Measurements from ENCODE around the gene SNX30.
A peak's percentile ranks its signal among the peaks of the same experiment; 100 is the strongest.

The SNX30 gene

DNA sequence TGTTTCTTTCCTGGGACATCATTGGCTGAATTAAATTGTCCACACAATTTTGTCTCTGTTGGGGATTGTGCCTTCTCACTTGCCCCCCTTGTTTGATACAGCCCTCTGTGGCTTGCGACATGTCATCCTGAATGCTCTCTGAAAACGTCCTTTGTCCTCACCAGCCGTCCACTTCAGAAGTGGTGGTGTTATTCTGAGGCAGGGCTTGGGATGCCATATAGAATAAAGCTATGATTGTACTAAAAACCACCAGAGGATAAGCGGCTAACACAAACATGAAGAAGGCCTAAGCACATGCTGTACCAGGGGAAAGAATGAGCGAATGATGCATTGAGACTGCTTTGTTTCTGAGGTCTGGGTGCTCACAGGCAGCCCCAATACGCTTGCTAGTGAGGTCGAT lies 3.5 kb upstream of the SNX30 start:
- no peak overlapping the region for H3K4me3 ChIP-seq (ENCODE audit: low read depth, low read length)
- TF ChIP-seq, protein P1, sequence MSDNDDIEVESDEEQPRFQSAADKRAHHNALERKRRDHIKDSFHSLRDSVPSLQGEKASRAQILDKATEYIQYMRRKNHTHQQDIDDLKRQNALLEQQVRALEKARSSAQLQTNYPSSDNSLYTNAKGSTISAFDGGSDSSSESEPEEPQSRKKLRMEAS (IDR thresholded peaks at IDR 0.05; ENCODE audit: low read depth, low read length), result no peak
- no peak for TF ChIP-seq POLR2A (IDR thresholded peaks at IDR 0.05; ENCODE audit: extremely low read depth, insufficient read length)
- no peak for TF ChIP-seq CTCF (IDR thresholded peaks at IDR 0.05; ENCODE audit: low read depth, low read length)
- no peak for TF ChIP-seq MYC (IDR thresholded peaks at IDR 0.05; ENCODE audit: low read depth, low read length)
- DNase-seq (ENCODE audit: low read depth), result no peak

DNA sequence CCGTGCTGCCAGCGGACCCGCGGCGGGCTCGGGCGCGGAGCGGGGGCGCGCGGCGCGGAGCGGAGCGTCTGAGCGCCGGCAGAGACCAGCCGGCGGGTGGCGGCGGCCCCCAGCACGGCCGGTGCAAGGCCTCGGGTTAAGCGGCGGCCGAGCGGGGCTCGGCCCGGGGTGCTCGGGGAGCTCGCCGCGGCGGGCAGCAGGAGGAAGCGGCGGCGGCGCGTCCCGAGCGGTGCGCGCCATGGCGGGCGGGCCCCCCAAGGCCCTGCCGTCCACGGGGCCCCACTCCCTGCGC lies 150 bp downstream of the SNX30 start:
- no peak for DNase-seq (ENCODE audit: low read depth)
- TF ChIP-seq POLR2A (IDR thresholded peaks at IDR 0.05; ENCODE audit: extremely low read depth, insufficient read length), result no peak
- TF ChIP-seq, protein P1 (IDR thresholded peaks at IDR 0.05; ENCODE audit: low read depth, low read length), result no peak
- TF ChIP-seq CTCF (IDR thresholded peaks at IDR 0.05; ENCODE audit: low read depth, low read length), result no peak
- TF ChIP-seq MYC (IDR thresholded peaks at IDR 0.05; ENCODE audit: low read depth, low read length), result no peak
- H3K4me3 ChIP-seq (ENCODE audit: low read depth, low read length), result peak overlapping the region; percentile 57

DNA sequence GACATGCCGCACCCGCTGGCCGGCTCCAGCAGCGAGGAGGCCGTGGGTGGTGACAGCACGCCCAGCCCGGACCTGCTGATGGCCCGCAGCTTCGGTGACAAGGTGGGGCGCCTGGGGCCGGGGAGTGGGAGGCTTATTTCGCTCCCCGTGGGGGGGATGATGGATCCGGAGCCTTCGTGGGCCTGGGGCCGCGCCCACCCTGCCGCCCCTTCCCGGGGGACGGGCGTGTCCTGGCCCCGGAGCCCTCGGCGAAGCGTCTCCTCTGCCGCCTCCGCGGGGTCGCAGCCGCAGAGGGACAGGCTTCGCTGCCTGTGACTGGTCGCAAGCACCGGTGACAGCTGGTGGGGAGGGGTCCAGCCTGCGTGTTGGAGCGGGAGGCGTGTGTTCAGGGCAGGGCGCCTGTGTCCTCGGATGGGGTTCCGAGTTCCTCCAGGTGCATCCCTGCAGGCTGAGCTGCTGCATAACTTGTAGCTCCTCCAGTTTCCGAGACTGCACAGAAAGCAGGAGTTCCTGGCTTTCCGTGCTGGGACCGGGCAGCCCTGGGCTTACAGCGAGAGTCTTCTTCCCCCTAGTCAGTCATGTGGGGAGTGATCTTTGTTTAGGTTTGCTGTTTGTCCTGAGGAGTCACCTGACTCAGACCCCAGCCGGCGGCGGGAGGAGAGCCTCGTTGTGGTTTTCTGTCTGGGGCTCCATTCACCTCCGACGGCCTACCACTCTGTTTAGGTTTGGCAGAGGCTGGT lies 666 bp downstream of the SNX30 start:
- peak; percentile 85 for DNase-seq (ENCODE audit: low read depth)
- TF ChIP-seq, protein P1 (IDR thresholded peaks at IDR 0.05; ENCODE audit: low read depth, low read length), result no peak
- TF ChIP-seq MYC (IDR thresholded peaks at IDR 0.05; ENCODE audit: low read depth, low read length) (no peak; the same call in 1 of the 2 replicates), POLR2A (IDR thresholded peaks at IDR 0.05; ENCODE audit: extremely low read depth, insufficient read length) (no peak), CTCF (IDR thresholded peaks at IDR 0.05; ENCODE audit: low read depth, low read length) (no peak)
- peak overlapping the region; percentile 57 for H3K4me3 ChIP-seq (ENCODE audit: low read depth, low read length)

DNA sequence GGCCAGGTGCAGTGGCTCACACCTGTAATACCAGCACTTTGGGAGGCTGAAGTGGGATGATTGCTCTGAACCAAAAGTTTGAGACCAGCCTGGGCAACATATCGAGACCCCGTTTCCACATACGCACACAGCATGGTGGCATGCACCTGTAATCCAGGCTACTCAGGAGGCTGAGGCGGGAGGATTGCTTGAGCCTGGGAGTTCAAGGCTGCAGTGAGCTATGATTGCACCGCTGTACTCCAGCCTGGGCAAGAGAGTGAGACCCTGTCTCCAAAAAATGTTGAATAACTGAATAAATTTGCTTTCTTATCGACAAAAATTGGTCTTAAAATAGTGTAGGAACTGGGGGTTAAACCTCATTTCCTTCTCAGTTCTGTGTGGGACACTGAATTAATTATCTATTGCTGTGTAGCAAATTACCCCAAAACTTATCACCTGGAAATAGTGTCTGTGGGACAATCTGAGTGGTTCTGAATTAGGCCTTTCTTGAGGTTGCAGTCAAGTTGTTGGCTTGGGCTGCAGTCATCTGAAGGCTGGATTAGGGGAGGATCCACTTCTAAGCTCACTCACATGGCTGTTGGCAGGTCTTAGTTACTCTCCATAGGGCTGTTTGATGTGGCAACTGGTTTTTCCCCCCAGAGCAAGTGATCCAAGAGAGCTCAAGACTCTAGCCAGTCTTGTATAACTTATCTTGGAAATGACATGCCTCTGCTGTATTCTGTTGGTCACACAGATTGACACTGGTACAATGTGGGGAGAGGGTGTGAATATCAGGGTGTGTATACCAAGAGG lies 2.0 kb downstream of the SNX30 start:
- DNase-seq (ENCODE audit: low read depth), result no peak
- no peak for TF ChIP-seq CTCF (IDR thresholded peaks at IDR 0.05; ENCODE audit: low read depth, low read length)
- TF ChIP-seq, protein P1 (IDR thresholded peaks at IDR 0.05; ENCODE audit: low read depth, low read length), result no peak
- H3K4me3 ChIP-seq (ENCODE audit: low read depth, low read length), result no peak overlapping the region

- TF ChIP-seq, protein P1 (IDR thresholded peaks at IDR 0.05; ENCODE audit: low read depth, low read length), result no peak
- TF ChIP-seq CTCF (IDR thresholded peaks at IDR 0.05; ENCODE audit: low read depth, low read length), result no peak
- no peak for TF ChIP-seq POLR2A (IDR thresholded peaks at IDR 0.05; ENCODE audit: extremely low read depth, insufficient read length)
- no peak for TF ChIP-seq MYC (IDR thresholded peaks at IDR 0.05; ENCODE audit: low read depth, low read length)
- no peak overlapping the region for H3K4me3 ChIP-seq (ENCODE audit: low read depth, low read length)
- DNase-seq (ENCODE audit: low read depth), result peak; percentile 61
Observed at GRCh38 chr9:112753725-112754124, 3.2 kb downstream of the SNX30 start.

All from NB4 (cell line).